Spleen (tissue), 7 donors: ENCODE results near the gene GPR62.

Experiments used
- POLR2A ChIP-seq, 3 donors: fragments of 450-650 bp; IDR thresholded peaks; one replicate each; pipeline ENCODE4 v1.5.1; 2017; ENCODE audit warnings: antibody characterized with exemption in 3 of 3, mild to moderate bottlenecking in 1 of 3
- POLR2AphosphoS5 ChIP-seq, 3 donors: sonication (generic); formaldehyde crosslinking; IDR thresholded peaks; one replicate each; pipeline ENCODE4 v1.5.1; 2017; ENCODE audit warnings: antibody characterized with exemption in 3 of 3
- TF ChIP-seq, protein P1 (sequence below), 11 experiments: fragments of 200-600 bp in 7 of 11; fragments of 450-650 bp in 4 of 11; sonication (generic) in 4 of 11; IDR thresholded peaks in 8 of 11; conservative IDR thresholded peaks in 3 of 11; 1 replicate in 7 of 11; 2 replicates in 4 of 11; pipeline versions ENCODE4 v1.4.0 to v1.8.0; 2016 to 2021; ENCODE audit warnings: antibody characterized with exemption in 11 of 11, inconsistent platforms in 4 of 11, mild to moderate bottlenecking in 1 of 11
- donor health status: DM: no; HTN: no; CAD: no; lungs with moderate emphysema.
- donor health status: DM: no; HTN: no; CAD: no.
- donor health status: DM: no; HTN: no; CAD: no.

DNA sequence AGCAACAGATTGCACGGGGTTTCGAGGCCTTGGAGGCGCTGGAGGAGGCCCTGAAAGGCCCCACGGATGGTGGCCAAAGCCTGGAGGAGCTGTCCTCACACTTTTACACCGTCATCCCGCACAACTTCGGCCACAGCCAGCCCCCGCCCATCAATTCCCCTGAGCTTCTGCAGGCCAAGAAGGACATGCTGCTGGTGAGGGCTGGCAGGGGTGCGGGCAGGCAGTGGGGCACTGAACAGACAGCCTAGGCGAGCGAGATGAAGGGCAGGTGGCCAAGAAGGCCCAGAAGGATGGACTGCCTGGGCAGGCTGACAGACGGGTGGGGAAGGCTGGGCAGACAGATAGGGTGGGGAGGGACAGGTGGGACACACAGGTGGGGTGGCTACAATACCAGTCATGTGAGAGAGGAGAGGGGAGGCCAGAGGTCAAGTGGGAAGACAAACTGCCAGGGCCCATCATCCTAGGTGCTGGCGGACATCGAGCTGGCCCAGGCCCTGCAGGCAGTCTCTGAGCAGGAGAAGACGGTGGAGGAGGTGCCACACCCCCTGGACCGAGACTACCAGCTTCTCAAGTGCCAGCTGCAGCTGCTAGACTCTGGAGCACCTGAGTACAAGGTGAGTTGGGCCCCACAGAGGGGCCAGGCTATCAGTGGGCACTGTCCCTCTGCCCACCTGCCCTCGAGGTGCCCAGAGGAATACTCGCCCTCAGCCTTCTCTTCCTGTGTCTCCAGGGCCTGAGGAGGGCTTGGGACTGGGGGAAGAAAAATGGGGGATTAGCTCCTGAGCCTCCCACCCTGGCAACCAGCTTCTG, 9.9 kb upstream of the GPR62 start:
- TF ChIP-seq POLR2A (IDR thresholded peaks at IDR 0.05): no peak
- TF ChIP-seq, protein P1, sequence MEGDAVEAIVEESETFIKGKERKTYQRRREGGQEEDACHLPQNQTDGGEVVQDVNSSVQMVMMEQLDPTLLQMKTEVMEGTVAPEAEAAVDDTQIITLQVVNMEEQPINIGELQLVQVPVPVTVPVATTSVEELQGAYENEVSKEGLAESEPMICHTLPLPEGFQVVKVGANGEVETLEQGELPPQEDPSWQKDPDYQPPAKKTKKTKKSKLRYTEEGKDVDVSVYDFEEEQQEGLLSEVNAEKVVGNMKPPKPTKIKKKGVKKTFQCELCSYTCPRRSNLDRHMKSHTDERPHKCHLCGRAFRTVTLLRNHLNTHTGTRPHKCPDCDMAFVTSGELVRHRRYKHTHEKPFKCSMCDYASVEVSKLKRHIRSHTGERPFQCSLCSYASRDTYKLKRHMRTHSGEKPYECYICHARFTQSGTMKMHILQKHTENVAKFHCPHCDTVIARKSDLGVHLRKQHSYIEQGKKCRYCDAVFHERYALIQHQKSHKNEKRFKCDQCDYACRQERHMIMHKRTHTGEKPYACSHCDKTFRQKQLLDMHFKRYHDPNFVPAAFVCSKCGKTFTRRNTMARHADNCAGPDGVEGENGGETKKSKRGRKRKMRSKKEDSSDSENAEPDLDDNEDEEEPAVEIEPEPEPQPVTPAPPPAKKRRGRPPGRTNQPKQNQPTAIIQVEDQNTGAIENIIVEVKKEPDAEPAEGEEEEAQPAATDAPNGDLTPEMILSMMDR (IDR thresholded peaks at IDR 0.05 in 8 of 11, conservative IDR thresholded peaks at IDR 0.05 in 3 of 11): no peak
- TF ChIP-seq POLR2AphosphoS5 (IDR thresholded peaks at IDR 0.05): no peak
